Measurements from ENCODE around the gene SIX2. TPM values are rescaled to one million over a fixed set of nuclear protein-coding genes. Genes with fewer than 3 reads are reported as not detected.

The SIX2 gene
- total and polyA plus RNA-seq, 10 of the 15 experiments (the other 5 are each of a cell fraction or from before 2014, with no cell fraction given), result not detected

- H3K27me3 ChIP-seq (replicated peaks in 1 of 2; ENCODE audit: control insufficient read depth in 2 of 2, insufficient read depth in 2 of 2, low read length in 1 of 2), result no peaks in the 10 kb centered on the region; a peak in 2 of 4 replicates
- DNase-seq (ENCODE audit: low read depth, low spot score) (no peak), FAIRE-seq (no peak), ATAC-seq (no peak)
- in situ Hi-C loops (cut with MboI), result no loop called here
- no peaks in the 10 kb centered on the region for H3K36me3 ChIP-seq (ENCODE audit: control insufficient read depth in 2 of 2, insufficient read depth in 2 of 2, low read length in 1 of 2)
- ChIA-PET POLR2A (no interaction called here), SMC1A (ENCODE audit: uncharacterized antibody, unreplicated experiment) (no interaction called here), CTCF (no interaction called here), RAD21 (ENCODE audit: unreplicated experiment) (no interaction called here)
- no peak overlapping the region for H3K9ac ChIP-seq (ENCODE audit: control insufficient read depth, insufficient read depth, low read length)
- WGBS (ENCODE audit: insufficient coverage, insufficient replicate concordance, low lambda C conversion rate, missing lambda C conversion rate), result 23% methylated on average over 4 of the region's 4 CpGs
- no peaks in the 10 kb centered on the region for H4K20me1 ChIP-seq (ENCODE audit: control insufficient read depth, insufficient read depth)
- intact Hi-C loops (cut with micrococcal nuclease; ENCODE audit: unreplicated experiment), result no loop called here
- no peak overlapping the region for H3K4me3 ChIP-seq
- no TSS peak for BruUV-seq (replicated peaks)
- no peaks in the 10 kb centered on the region for H3K9me3 ChIP-seq (replicated peaks; ENCODE audit: control insufficient read depth, insufficient read depth, low read length)
- H3K79me2 ChIP-seq (ENCODE audit: control insufficient read depth, insufficient read depth, low read length), result no peaks in the 10 kb centered on the region
- TF ChIP-seq NFYB (IDR thresholded peaks at IDR 0.05; ENCODE audit: insufficient read depth, low read depth, low read length) (no peak), MEF2A (IDR thresholded peaks at IDR 0.05; ENCODE audit: insufficient read depth, low read depth, low read length) (no peak), RFX5 (IDR thresholded peaks at IDR 0.05; ENCODE audit: low read depth, low read length) (no peak), CHD4 (IDR thresholded peaks at IDR 0.05) (no peak), SUPT20H (IDR thresholded peaks at IDR 0.05; ENCODE audit: borderline replicate concordance, control insufficient read depth, low read depth, low read length) (no peak), ETV6 (conservative IDR thresholded peaks at IDR 0.05 in 1 of 2, IDR thresholded peaks at IDR 0.05 in 1 of 2; ENCODE audit: borderline replicate concordance in 1 of 2, low read depth in 1 of 2) (no peak)
- H3K4me1 ChIP-seq (ENCODE audit: control insufficient read depth, insufficient read depth, low read length), result no peaks in the 10 kb centered on the region
- H2AFZ ChIP-seq (ENCODE audit: control insufficient read depth, low read depth, low read length), result no peak overlapping the region
- no peak overlapping the region for H3K27ac ChIP-seq (ENCODE audit: control insufficient read depth, insufficient read depth)
- no peak overlapping the region for H3K4me2 ChIP-seq (ENCODE audit: control insufficient read depth, insufficient read depth)
Observed at GRCh38 chr2:45026924-45027450, 17.7 kb upstream of the SIX2 start.
